ENCODE measurements around the gene RBMS3. TPM values are rescaled to one million over a fixed set of nuclear protein-coding genes. Genes with fewer than 3 reads are reported as not detected.

Gene RBMS3
- total and polyA plus RNA-seq, 4 donors, result 26.8 to 203 (median 94.8) TPM

- no peaks in the 10 kb centered on the region for H3K27me3 ChIP-seq (ENCODE audit: control insufficient read depth in 1 of 2, insufficient read depth in 2 of 2, low read length in 1 of 2)
- H3K4me1 ChIP-seq (ENCODE audit: control insufficient read depth in 1 of 2, insufficient read depth in 2 of 2, low read length in 2 of 2), result peaks cover 0 to 4% of the 10 kb centered on the region in 2 donors
- DNase-seq (no peak), ATAC-seq (ENCODE audit: low FRiP score) (no peak)
- WGBS, 2 donors, result 93 to 94% methylated on average over 2 of the region's 2 CpGs
- H3K36me3 ChIP-seq (ENCODE audit: control insufficient read depth in 1 of 2, insufficient read depth in 2 of 2, low read length in 1 of 2), result no peaks in the 10 kb centered on the region
- no peaks in the 10 kb centered on the region for H3K9me3 ChIP-seq (ENCODE audit: control insufficient read depth, low read length)
- H3K27ac ChIP-seq (ENCODE audit: low read depth in 1 of 2, low read length in 2 of 2), result no peak overlapping the region
- intact Hi-C loops (cut with DNase I), result no loop called here
- H3K4me3 ChIP-seq (ENCODE audit: low read length in 2 of 2), result no peak overlapping the region
Observed at GRCh38 chr3:29627136-29628117, 346.6 kb downstream of the RBMS3 start.

DNA sequence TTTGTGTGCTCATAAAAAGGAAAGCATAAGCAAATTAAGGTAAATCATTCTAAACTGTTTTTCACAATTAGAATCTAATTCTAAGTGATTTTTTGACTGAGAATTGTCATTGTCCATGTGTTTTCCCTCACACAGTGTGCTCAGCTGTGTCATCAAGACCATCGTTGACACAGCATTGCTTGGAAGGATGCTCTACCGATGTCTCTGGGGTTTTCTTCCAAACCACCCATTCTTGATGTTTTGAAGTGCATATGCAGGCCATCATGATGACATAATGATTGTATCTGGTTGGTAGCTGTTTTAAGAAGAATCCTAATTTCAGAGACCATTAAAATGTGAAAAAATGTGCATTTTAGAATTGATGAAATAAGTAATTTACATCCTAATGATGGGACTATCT lies 347.9 kb downstream of the RBMS3 start:
- Histone ChIP-seq H3K27ac (ENCODE audit: low read depth in 1 of 2, low read length in 2 of 2) (no peak overlapping the region), H3K4me3 (ENCODE audit: low read length in 2 of 2) (no peak overlapping the region), H3K9me3 (ENCODE audit: control insufficient read depth, low read length) (no peaks in the 10 kb centered on the region), H3K4me1 (ENCODE audit: control insufficient read depth in 1 of 2, insufficient read depth in 2 of 2, low read length in 2 of 2) (peaks cover 0 to 4% of the 10 kb centered on the region in 2 donors), H3K36me3 (ENCODE audit: control insufficient read depth in 1 of 2, insufficient read depth in 2 of 2, low read length in 1 of 2) (no peaks in the 10 kb centered on the region), H3K27me3 (ENCODE audit: control insufficient read depth in 1 of 2, insufficient read depth in 2 of 2, low read length in 1 of 2) (no peaks in the 10 kb centered on the region)
- no peak for ATAC-seq (ENCODE audit: low FRiP score)
- 59 to 65% methylated on average over 2 of the region's 2 CpGs for WGBS, 2 donors
- intact Hi-C loops (cut with DNase I), result no loop called here
- DNase-seq, result no peak

GRCh38 chr3:29635888-29636287 lies 355.0 kb downstream of the RBMS3 start:
- no peaks in the 10 kb centered on the region for H3K27me3 ChIP-seq (ENCODE audit: control insufficient read depth in 1 of 2, insufficient read depth in 2 of 2, low read length in 1 of 2)
- peaks cover 5 to 6% of the 10 kb centered on the region in 2 donors for H3K4me1 ChIP-seq (ENCODE audit: control insufficient read depth in 1 of 2, insufficient read depth in 2 of 2, low read length in 2 of 2)
- 3 to 12% methylated on average over 1 of the region's 1 CpG for WGBS, 2 donors

DNA sequence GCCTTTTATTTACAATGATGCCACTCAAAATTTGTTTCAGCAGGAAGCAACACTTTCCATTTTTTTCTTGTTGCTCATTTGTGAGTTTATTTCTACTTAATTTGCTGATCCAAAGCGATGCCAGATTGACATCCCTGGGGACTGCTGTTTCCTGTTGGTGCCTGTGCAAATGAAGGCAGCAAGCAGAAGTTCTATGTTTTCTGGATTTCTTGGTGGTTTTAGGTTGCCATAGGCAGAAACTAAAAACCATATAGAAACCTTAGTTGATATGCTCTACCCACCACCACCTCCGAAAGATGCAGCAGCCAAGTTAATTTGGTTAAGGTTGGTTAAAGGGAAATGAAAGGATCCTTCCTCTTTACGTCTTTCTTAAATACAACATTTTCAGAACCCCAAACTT lies 356.2 kb downstream of the RBMS3 start:
- no peak overlapping the region for H3K27ac ChIP-seq (ENCODE audit: low read depth in 1 of 2, low read length in 2 of 2)
- peaks cover 2% of the 10 kb centered on the region for H3K9me3 ChIP-seq (ENCODE audit: control insufficient read depth, low read length)
- H3K27me3 ChIP-seq (ENCODE audit: control insufficient read depth in 1 of 2, insufficient read depth in 2 of 2, low read length in 1 of 2), result no peaks in the 10 kb centered on the region
- H3K36me3 ChIP-seq (ENCODE audit: control insufficient read depth in 1 of 2, insufficient read depth in 2 of 2, low read length in 1 of 2), result no peaks in the 10 kb centered on the region
- intact Hi-C loops (cut with DNase I), result no loop called here
- no peak overlapping the region for H3K4me3 ChIP-seq (ENCODE audit: low read length in 2 of 2)
- WGBS, 2 donors, result 87 to 90% methylated on average over 3 of the region's 3 CpGs
- DNase-seq (no peak), ATAC-seq (ENCODE audit: low FRiP score) (no peak)
- peaks cover 6 to 7% of the 10 kb centered on the region in 2 donors for H3K4me1 ChIP-seq (ENCODE audit: control insufficient read depth in 1 of 2, insufficient read depth in 2 of 2, low read length in 2 of 2)

More at GRCh38 chr3:29635888-29636287, 355.0 kb downstream of the RBMS3 start:
- no peak for ATAC-seq (ENCODE audit: low FRiP score)
- peaks cover 2% of the 10 kb centered on the region for H3K9me3 ChIP-seq (ENCODE audit: control insufficient read depth, low read length)
- no peak overlapping the region for H3K27ac ChIP-seq (ENCODE audit: low read depth in 1 of 2, low read length in 2 of 2)
- no peak overlapping the region for H3K4me3 ChIP-seq (ENCODE audit: low read length in 2 of 2)
- no peak for DNase-seq
- no peaks in the 10 kb centered on the region for H3K36me3 ChIP-seq (ENCODE audit: control insufficient read depth in 1 of 2, insufficient read depth in 2 of 2, low read length in 1 of 2)
- intact Hi-C loops (cut with DNase I), result no loop called here

DNA sequence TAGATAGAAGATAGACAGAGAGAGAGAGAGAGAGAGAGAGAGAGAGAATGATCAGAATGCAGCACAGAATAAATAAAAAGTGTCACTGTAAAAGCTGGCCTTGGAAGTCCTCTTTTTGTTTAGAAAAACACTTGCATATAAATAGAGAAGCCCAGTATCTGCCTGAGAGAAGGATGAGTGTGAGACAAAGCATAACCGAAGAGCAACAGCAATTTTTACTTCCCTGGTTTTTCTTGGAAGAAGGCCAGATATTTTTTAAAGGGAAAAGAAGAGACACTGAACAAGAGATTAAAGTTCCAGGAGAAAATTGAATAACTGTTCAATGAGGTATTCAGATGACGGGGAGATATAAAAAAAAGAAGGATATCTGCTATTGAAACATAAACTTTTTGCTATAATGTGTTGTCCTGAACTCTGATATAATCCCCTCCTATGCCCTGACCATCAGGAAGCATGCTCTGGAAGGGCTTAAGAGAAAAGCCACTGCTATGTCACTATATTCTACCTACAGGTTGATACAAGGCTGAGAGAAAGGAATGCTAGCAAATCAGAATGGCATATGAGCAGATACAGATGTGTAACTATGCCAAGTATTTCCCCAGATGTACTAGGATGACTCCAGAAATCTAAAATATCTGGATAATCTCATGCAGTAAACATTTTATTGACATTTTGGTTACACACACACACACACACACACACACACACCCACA lies 358.9 kb downstream of the RBMS3 start:
- H3K36me3 ChIP-seq (ENCODE audit: control insufficient read depth in 1 of 2, insufficient read depth in 2 of 2, low read length in 1 of 2), result no peaks in the 10 kb centered on the region
- H3K9me3 ChIP-seq (ENCODE audit: control insufficient read depth, low read length), result peaks cover 2% of the 10 kb centered on the region
- DNase-seq (no peak), ATAC-seq (ENCODE audit: low FRiP score) (peak; percentile 39)
- no peak overlapping the region for H3K27ac ChIP-seq (ENCODE audit: low read depth in 1 of 2, low read length in 2 of 2)
- intact Hi-C loops (cut with DNase I), result no loop called here
- no peak overlapping the region for H3K4me3 ChIP-seq (ENCODE audit: low read length in 2 of 2)
- WGBS, 2 donors, result 37 to 40% methylated on average over 2 of the region's 2 CpGs
- H3K27me3 ChIP-seq (ENCODE audit: control insufficient read depth in 1 of 2, insufficient read depth in 2 of 2, low read length in 1 of 2), result no peaks in the 10 kb centered on the region
- peaks cover 9 to 10% of the 10 kb centered on the region in 2 donors for H3K4me1 ChIP-seq (ENCODE audit: control insufficient read depth in 1 of 2, insufficient read depth in 2 of 2, low read length in 2 of 2)

GRCh38 chr3:29642393-29643033 lies 361.6 kb downstream of the RBMS3 start:
- ATAC-seq (ENCODE audit: low FRiP score), result peak; percentile 63
- intact Hi-C loops (cut with DNase I), result no loop called here
- H3K27me3 ChIP-seq (ENCODE audit: control insufficient read depth in 1 of 2, insufficient read depth in 2 of 2, low read length in 1 of 2), result no peaks in the 10 kb centered on the region
- H3K4me3 ChIP-seq (ENCODE audit: low read length in 2 of 2), result no peak overlapping the region
- WGBS, 2 donors, result 22 to 24% methylated on average over 5 of the region's 5 CpGs
- H3K36me3 ChIP-seq (ENCODE audit: control insufficient read depth in 1 of 2, insufficient read depth in 2 of 2, low read length in 1 of 2), result no peaks in the 10 kb centered on the region
- DNase-seq, result no peak
- peak overlapping the region in 1 of 2 donors; percentile 59 for H3K27ac ChIP-seq (ENCODE audit: low read depth in 1 of 2, low read length in 2 of 2)
- H3K4me1 ChIP-seq (ENCODE audit: control insufficient read depth in 1 of 2, insufficient read depth in 2 of 2, low read length in 2 of 2), result peaks cover 4 to 6% of the 10 kb centered on the region in 2 donors
- no peaks in the 10 kb centered on the region for H3K9me3 ChIP-seq (ENCODE audit: control insufficient read depth, low read length)

GRCh38 chr3:29643034-29643425 lies 362.2 kb downstream of the RBMS3 start:
- ATAC-seq (ENCODE audit: low FRiP score), result no peak
- DNase-seq, result no peak
- Histone ChIP-seq H3K4me1 (ENCODE audit: control insufficient read depth in 1 of 2, insufficient read depth in 2 of 2, low read length in 2 of 2) (peaks cover 4 to 6% of the 10 kb centered on the region in 2 donors), H3K27me3 (ENCODE audit: control insufficient read depth in 1 of 2, insufficient read depth in 2 of 2, low read length in 1 of 2) (no peaks in the 10 kb centered on the region), H3K4me3 (ENCODE audit: low read length in 2 of 2) (no peak overlapping the region), H3K27ac (ENCODE audit: low read depth in 1 of 2, low read length in 2 of 2) (peak overlapping the region; percentile 57 to 74), H3K9me3 (ENCODE audit: control insufficient read depth, low read length) (no peaks in the 10 kb centered on the region), H3K36me3 (ENCODE audit: control insufficient read depth in 1 of 2, insufficient read depth in 2 of 2, low read length in 1 of 2) (no peaks in the 10 kb centered on the region)
- intact Hi-C loops (cut with DNase I), result no loop called here
- whole genome bisulfite sequencing, 2 donors, result 64 to 68% methylated on average over 3 of the region's 3 CpGs

DNA sequence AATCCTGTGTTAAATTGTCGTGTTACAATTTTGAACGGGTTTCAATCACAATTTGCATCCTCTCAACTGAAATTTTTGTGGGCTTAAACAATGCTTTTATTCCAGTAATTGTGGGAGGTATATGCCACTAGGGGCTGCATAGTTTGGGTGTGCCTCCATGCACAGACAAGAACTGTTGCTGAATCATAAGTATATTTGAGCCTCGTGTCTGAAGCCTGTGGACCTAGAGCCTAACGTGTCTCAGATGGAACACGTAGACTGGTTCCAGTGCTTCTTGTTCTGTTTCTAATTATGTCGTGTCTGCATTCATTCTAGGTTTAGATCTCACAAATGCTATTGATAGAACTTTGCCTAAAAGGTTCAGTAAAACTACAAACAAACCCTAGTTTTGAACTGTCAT lies 363.4 kb downstream of the RBMS3 start:
- H3K4me3 ChIP-seq (ENCODE audit: low read length in 2 of 2), result no peak overlapping the region
- ATAC-seq (ENCODE audit: low FRiP score) (no peak), DNase-seq (no peak)
- H3K9me3 ChIP-seq (ENCODE audit: control insufficient read depth, low read length), result no peaks in the 10 kb centered on the region
- intact Hi-C loops (cut with DNase I), result no loop called here
- no peak overlapping the region for H3K27ac ChIP-seq (ENCODE audit: low read depth in 1 of 2, low read length in 2 of 2)
- WGBS, 2 donors, result 85 to 87% methylated on average over 6 of the region's 6 CpGs
- no peaks in the 10 kb centered on the region for H3K36me3 ChIP-seq (ENCODE audit: control insufficient read depth in 1 of 2, insufficient read depth in 2 of 2, low read length in 1 of 2)
- no peaks in the 10 kb centered on the region for H3K27me3 ChIP-seq (ENCODE audit: control insufficient read depth in 1 of 2, insufficient read depth in 2 of 2, low read length in 1 of 2)
- H3K4me1 ChIP-seq (ENCODE audit: control insufficient read depth in 1 of 2, insufficient read depth in 2 of 2, low read length in 2 of 2), result peaks cover 4 to 6% of the 10 kb centered on the region in 2 donors
